ENCODE results near the gene PRAC2. TPM values are rescaled to one million over a fixed set of nuclear protein-coding genes. Genes with fewer than 3 reads are reported as not detected.

PRAC2 gene
- total RNA-seq (2021; ENCODE audit: unreplicated experiment) (not detected), Bru-seq, nascent RNA (not detected), BruChase-seq, experiment 1, labeled RNA remaining after a 6-hour chase (percentile 31 among the genes with signal in this experiment), BruChase-seq, experiment 2, labeled RNA remaining after a 2-hour chase (not detected)
- polyA plus RNA-seq (2012), result 0.36 TPM in 1 of 2 replicates, not detected in the other
- long read RNA-seq, result 0 reads

DNA sequence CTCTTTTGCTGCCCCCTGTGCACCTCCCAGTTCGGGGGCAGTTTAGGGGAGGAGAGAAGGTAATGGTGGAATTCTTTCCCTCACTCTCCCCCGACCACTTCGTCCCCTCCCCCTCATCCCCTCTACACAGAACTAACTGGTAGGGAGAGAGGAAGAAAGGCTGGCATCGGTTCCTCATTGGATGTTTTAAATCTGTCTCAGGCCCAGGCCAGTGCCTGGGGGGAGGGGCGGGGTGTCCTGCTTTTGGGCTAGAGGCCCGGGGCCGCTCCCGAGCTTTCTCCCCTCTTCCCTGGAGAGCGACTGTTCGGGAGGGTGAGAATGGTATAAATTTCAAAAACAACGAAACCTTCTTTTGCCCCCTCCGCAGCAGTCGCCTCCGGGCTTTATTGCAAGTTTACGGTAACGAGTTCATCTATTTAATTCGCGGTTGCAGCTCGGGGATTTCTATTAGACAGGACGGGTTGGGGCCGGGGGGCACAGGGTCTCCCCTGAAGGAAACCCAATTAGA, at the start of gene PRAC2:
Gene PRAC2, plus strand, starts transcription at position 271 of the 508 bp plus-strand sequence. CDS start 1,226 bp downstream, outside the sequence.
- H4K20me1 ChIP-seq (ENCODE audit: insufficient read depth), result no peaks in the 10 kb centered on the region
- ATAC-seq, result no peak
- no peak within 1 kb of the TSS for H3K27ac ChIP-seq (ENCODE audit: low read depth, low read length)
- BruUV-seq (replicated peaks), result no TSS peak
- no peak within 1 kb of the TSS for H3K4me2 ChIP-seq (ENCODE audit: low read length)
- ChIA-PET RAD21 (ENCODE audit: low non-redundant PET in 1 of 2, low total read pairs in 2 of 2, uncharacterized antibody in 2 of 2, unreplicated experiment in 2 of 2) (interaction anchor here in 1 of 2 experiments (1.6 to 2.1 kb wide), 2 partner anchors 68 to 156 kb away, joined by 8 to 13 read pairs; no protein-coding TSS in a partner anchor), CTCF (interaction anchor here (0.8 to 6.8 kb wide), 12 partner anchors 14 to 161 kb away, joined by 3 to 97 read pairs (median 11); no protein-coding TSS in a partner anchor), POLR2A (interaction anchor here (1.5 kb wide), 1 partner anchor 44 kb away, joined by 6 read pairs; no protein-coding TSS in a partner anchor)
- TF ChIP-seq FOSL1 (IDR thresholded peaks at IDR 0.05; ENCODE audit: low read depth) (no peak), ZNF274 (IDR thresholded peaks at IDR 0.05; ENCODE audit: low read depth, low read length) (no peak), POLR2AphosphoS5 (IDR thresholded peaks at IDR 0.05; ENCODE audit: low read depth, low read length) (no peak), TCF7L2 (IDR thresholded peaks at IDR 0.05; ENCODE audit: borderline replicate concordance, extremely low read depth, insufficient read depth, insufficient read length) (no peak), CBX3 (IDR thresholded peaks at IDR 0.05; ENCODE audit: low read depth) (no peak), CEBPB (IDR thresholded peaks at IDR 0.05; ENCODE audit: low read depth) (no peak)
- H3K4me1 ChIP-seq (ENCODE audit: control insufficient read depth in 1 of 2, insufficient read depth in 2 of 2, low read length in 2 of 2), result peaks cover 5 to 9% of the 10 kb centered on the region in 2 experiments; a peak in 3 of 4 replicates
- H3K9ac ChIP-seq (ENCODE audit: low read length), result no peak within 1 kb of the TSS
- H3K27me3 ChIP-seq (ENCODE audit: insufficient read depth, low read length), result no peaks in the 10 kb centered on the region
- no peak within 1 kb of the TSS for H3K4me3 ChIP-seq (replicated peaks in 1 of 2; ENCODE audit: low read depth in 1 of 2, low read length in 2 of 2)
- no peaks in the 10 kb centered on the region for H3K9me3 ChIP-seq (ENCODE audit: control insufficient read depth in 1 of 2, insufficient read depth in 1 of 2, low read depth in 1 of 2, low read length in 2 of 2)
- H2AFZ ChIP-seq (ENCODE audit: low read depth, low read length, poor library complexity, severe bottlenecking), result no peak within 1 kb of the TSS
- no peak for DNase-seq (ENCODE audit: low read depth, low spot score)
- intact Hi-C loops (cut with micrococcal nuclease), result loop anchor here (5.0 kb wide), 1 partner anchor 314 kb away; no protein-coding TSS in a partner anchor
- H3K9me2 ChIP-seq (ENCODE audit: insufficient read depth), result no peaks in the 10 kb centered on the region
- no peaks in the 10 kb centered on the region for H3K79me2 ChIP-seq (ENCODE audit: insufficient read depth, low read length)
- H3K36me3 ChIP-seq (ENCODE audit: control insufficient read depth in 1 of 2, insufficient read depth in 2 of 2, low read length in 2 of 2), result no peaks in the 10 kb centered on the region

DNA sequence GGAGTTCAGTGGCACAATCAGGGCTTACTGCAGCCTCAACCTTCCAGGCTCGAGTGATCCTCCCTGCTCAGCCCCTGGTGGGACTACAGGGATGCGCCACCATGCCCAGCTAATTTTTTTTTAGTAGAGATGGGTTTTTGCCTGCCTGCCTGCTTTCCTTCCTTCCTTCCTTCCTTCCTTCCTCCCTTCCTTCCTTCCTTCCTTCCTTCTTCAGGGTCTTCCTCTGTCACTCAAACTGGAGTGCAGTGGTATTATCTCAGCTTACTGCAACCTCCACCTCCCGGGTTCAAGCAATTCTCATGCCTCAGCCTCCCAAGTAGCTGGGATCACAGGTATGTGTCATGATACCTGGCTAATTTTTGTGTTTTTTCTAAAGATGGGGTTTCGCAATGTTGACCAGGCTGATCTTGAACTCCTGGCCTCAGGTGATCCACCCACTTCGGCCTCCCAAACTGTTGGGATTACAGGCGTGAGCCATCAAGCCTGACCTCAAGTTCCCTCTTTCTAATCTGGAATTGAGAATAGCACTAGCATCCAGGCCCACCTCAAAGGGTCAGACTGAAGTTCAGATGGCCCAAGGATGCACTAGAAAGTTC, 45.9 kb upstream of the PRAC2 start:
- peaks cover 0 to 16% of the 10 kb centered on the region in 2 experiments; a peak in 3 of 4 replicates for H3K4me1 ChIP-seq (ENCODE audit: control insufficient read depth in 1 of 2, insufficient read depth in 2 of 2, low read length in 2 of 2)
- intact Hi-C loops (cut with micrococcal nuclease), result no loop called here
- no peak for ATAC-seq
- no peak for DNase-seq (ENCODE audit: low read depth, low spot score)
- POLR2A ChIA-PET, result no interaction called here
- no TSS peak for BruUV-seq (replicated peaks)
- no peaks in the 10 kb centered on the region for H3K36me3 ChIP-seq (ENCODE audit: control insufficient read depth in 1 of 2, insufficient read depth in 2 of 2, low read length in 2 of 2)
- TF ChIP-seq SIN3A (IDR thresholded peaks at IDR 0.05; ENCODE audit: low read depth), result no peak
- no peak for TF ChIP-seq CEBPB (IDR thresholded peaks at IDR 0.05; ENCODE audit: low read depth)
- no peak for TF ChIP-seq TCF7L2 (IDR thresholded peaks at IDR 0.05; ENCODE audit: borderline replicate concordance, extremely low read depth, insufficient read depth, insufficient read length)
- TF ChIP-seq, protein P1, sequence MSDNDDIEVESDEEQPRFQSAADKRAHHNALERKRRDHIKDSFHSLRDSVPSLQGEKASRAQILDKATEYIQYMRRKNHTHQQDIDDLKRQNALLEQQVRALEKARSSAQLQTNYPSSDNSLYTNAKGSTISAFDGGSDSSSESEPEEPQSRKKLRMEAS (IDR thresholded peaks at IDR 0.05), result no peak
- H3K79me2 ChIP-seq (ENCODE audit: insufficient read depth, low read length), result no peaks in the 10 kb centered on the region
- RAD21 ChIA-PET (ENCODE audit: low non-redundant PET in 1 of 2, low total read pairs in 2 of 2, uncharacterized antibody in 2 of 2, unreplicated experiment in 2 of 2), result interaction anchor here in 1 of 2 experiments (2.0 to 2.5 kb wide), 2 partner anchors 114 to 202 kb away, joined by 12 to 29 read pairs; no protein-coding TSS in a partner anchor
- no peaks in the 10 kb centered on the region for H4K20me1 ChIP-seq (ENCODE audit: insufficient read depth)
- H3K9ac ChIP-seq (ENCODE audit: low read length), result no peak overlapping the region
- no peak overlapping the region for H3K27ac ChIP-seq (ENCODE audit: low read depth, low read length)
- CTCF ChIA-PET, result interaction anchor here (0.5 to 12.8 kb wide), 6 partner anchors 113 to 438 kb away, joined by 3 to 221 read pairs (median 8); no protein-coding TSS in a partner anchor
- no peak overlapping the region for H2AFZ ChIP-seq (ENCODE audit: low read depth, low read length, poor library complexity, severe bottlenecking)
- no peaks in the 10 kb centered on the region for H3K9me3 ChIP-seq (ENCODE audit: control insufficient read depth in 1 of 2, insufficient read depth in 1 of 2, low read depth in 1 of 2, low read length in 2 of 2)
- H3K9me2 ChIP-seq (ENCODE audit: insufficient read depth), result no peaks in the 10 kb centered on the region
- no peak overlapping the region for H3K4me3 ChIP-seq (replicated peaks in 1 of 2; ENCODE audit: low read depth in 1 of 2, low read length in 2 of 2)
- H3K27me3 ChIP-seq (ENCODE audit: insufficient read depth, low read length), result no peaks in the 10 kb centered on the region
- H3K4me2 ChIP-seq (ENCODE audit: low read length), result no peak overlapping the region
